ENCODE results near the gene RPS6KC1. TPM values are rescaled to one million over a fixed set of nuclear protein-coding genes. Genes with fewer than 3 reads are reported as not detected.

Gene RPS6KC1
- total and polyA plus RNA-seq, 3 donors from 2014 or later = 32.2 to 60.2 (median 55.5) TPM

DNA sequence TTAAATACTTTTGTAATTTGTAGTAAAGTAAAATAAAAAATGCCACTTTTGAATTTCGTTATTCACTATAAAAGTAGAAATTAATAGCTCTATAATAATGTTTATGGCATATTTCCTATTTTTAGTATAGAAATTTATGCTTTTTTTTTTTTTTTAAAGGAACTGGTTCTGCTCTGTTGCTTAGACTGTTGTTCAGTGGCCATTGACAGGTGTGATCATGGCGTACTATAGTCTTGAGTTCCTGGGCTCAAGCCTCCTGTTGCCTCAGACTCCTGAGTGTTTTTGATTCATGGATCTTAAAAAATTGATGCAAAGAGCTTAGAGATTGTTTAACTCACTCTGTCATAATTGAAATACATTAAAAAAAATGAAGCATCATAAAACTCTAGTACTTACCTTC is 53.6 kb downstream of the RPS6KC1 start:
- TF ChIP-seq POLR2A (IDR thresholded peaks at IDR 0.05) = no peak
- TF ChIP-seq, protein P1, sequence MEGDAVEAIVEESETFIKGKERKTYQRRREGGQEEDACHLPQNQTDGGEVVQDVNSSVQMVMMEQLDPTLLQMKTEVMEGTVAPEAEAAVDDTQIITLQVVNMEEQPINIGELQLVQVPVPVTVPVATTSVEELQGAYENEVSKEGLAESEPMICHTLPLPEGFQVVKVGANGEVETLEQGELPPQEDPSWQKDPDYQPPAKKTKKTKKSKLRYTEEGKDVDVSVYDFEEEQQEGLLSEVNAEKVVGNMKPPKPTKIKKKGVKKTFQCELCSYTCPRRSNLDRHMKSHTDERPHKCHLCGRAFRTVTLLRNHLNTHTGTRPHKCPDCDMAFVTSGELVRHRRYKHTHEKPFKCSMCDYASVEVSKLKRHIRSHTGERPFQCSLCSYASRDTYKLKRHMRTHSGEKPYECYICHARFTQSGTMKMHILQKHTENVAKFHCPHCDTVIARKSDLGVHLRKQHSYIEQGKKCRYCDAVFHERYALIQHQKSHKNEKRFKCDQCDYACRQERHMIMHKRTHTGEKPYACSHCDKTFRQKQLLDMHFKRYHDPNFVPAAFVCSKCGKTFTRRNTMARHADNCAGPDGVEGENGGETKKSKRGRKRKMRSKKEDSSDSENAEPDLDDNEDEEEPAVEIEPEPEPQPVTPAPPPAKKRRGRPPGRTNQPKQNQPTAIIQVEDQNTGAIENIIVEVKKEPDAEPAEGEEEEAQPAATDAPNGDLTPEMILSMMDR (IDR thresholded peaks at IDR 0.05) = no peak
- Histone ChIP-seq H3K4me1 (no peaks in the 10 kb centered on the region), H3K27ac (no peak overlapping the region), H3K36me3 (ENCODE audit: low read depth, missing control alignments) (no peaks in the 10 kb centered on the region), H3K9me3 (no peaks in the 10 kb centered on the region), H3K27me3 (no peaks in the 10 kb centered on the region), H3K4me3 (no peak overlapping the region)
- intact Hi-C loops (cut with DNase I; ENCODE audit: low total_unique reads) = no loop called here
- DNase-seq = no peak
- 89 to 94% methylated on average over 2 of the region's 2 CpGs for WGBS, 2 donors

DNA sequence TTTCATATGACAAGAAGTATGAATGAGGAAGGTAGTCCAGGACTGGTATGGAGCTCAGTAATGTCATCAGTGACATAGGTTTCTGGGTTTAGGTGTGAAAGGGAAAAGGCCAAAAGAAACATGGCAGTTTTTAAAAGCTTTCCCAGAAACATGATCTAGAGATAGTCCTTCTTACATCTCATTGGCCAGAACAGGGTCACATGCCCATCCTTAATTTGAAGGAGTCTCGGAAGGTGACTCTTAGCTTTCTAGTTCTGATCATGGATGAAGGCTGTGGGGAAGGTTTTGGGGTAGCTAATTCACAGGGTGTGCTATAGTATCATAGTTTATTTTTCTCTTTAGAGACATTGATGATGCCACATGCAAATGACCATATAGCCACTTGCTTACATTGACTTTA is 55.3 kb downstream of the RPS6KC1 start:
- TF ChIP-seq, protein P1 (IDR thresholded peaks at IDR 0.05) = no peak
- WGBS, 2 donors = 86 to 97% methylated on average over 1 of the region's 1 CpG

GRCh38 chr1:213107613-213108012 is 56.6 kb downstream of the RPS6KC1 start:
- 94 to 96% methylated on average over 2 of the region's 2 CpGs for WGBS, 2 donors
- intact Hi-C loops (cut with DNase I; ENCODE audit: low total_unique reads) = no loop called here
- Histone ChIP-seq H3K4me3 (no peak overlapping the region), H3K4me1 (no peaks in the 10 kb centered on the region), H3K36me3 (ENCODE audit: low read depth, missing control alignments) (no peaks in the 10 kb centered on the region), H3K27me3 (no peaks in the 10 kb centered on the region), H3K9me3 (no peaks in the 10 kb centered on the region), H3K27ac (no peak overlapping the region)
- DNase-seq = no peak
- TF ChIP-seq, protein P1 (IDR thresholded peaks at IDR 0.05) = no peak
- no peak for TF ChIP-seq POLR2A (IDR thresholded peaks at IDR 0.05)

More for the DNA sequence above, 55.3 kb downstream of the RPS6KC1 start:
- Histone ChIP-seq H3K36me3 (ENCODE audit: low read depth, missing control alignments) (no peaks in the 10 kb centered on the region), H3K4me3 (no peak overlapping the region), H3K27ac (no peak overlapping the region), H3K27me3 (no peaks in the 10 kb centered on the region), H3K9me3 (no peaks in the 10 kb centered on the region), H3K4me1 (no peaks in the 10 kb centered on the region)
- no peak for DNase-seq
- intact Hi-C loops (cut with DNase I; ENCODE audit: low total_unique reads) = no loop called here

- TF ChIP-seq POLR2A (IDR thresholded peaks at IDR 0.05) = no peak
- TF ChIP-seq, protein P1 (IDR thresholded peaks at IDR 0.05) = no peak
- no peaks in the 10 kb centered on the region for H3K9me3 ChIP-seq
- 70 to 75% methylated on average over 4 of the region's 4 CpGs for WGBS, 2 donors
- H3K4me3 ChIP-seq = no peak overlapping the region
- H3K4me1 ChIP-seq = no peaks in the 10 kb centered on the region
- H3K36me3 ChIP-seq (ENCODE audit: low read depth, missing control alignments) = no peaks in the 10 kb centered on the region
- no peak overlapping the region for H3K27ac ChIP-seq
- H3K27me3 ChIP-seq = no peaks in the 10 kb centered on the region
- no peak for DNase-seq
- intact Hi-C loops (cut with DNase I; ENCODE audit: low total_unique reads) = loop anchor here (10.0 kb wide), 1 partner anchor 1014 kb away; no protein-coding TSS in a partner anchor
Measured at GRCh38 chr1:213110349-213111300, 59.6 kb downstream of the RPS6KC1 start.
